Measurements from ENCODE around the gene HOXC13.

HOXC13 gene

GRCh38 chr12:53990311-53991076 lies 51.9 kb downstream of the HOXC13 start (continued):
- TF ChIP-seq ZBTB11 (tag by site-specific recombination; conservative IDR thresholded peaks at IDR 0.05; ENCODE audit: low read depth) (peak; percentile 29; the same call in 1 of the 2 replicates), KLF8 (tag by site-specific recombination; IDR thresholded peaks at IDR 0.05) (peak; percentile 13; the same call in 1 of the 2 replicates), BCL11A (tag by site-specific recombination; IDR thresholded peaks at IDR 0.05; ENCODE audit: low read depth) (peak; percentile 75; the same call in 1 of the 2 replicates), ZNF660 (tag by site-specific recombination; IDR thresholded peaks at IDR 0.05) (no peak), ZNF843 (tag by site-specific recombination; IDR thresholded peaks at IDR 0.05) (peak; percentile 53; the same call in 1 of the 2 replicates), TSHZ1 (tag by site-specific recombination; IDR thresholded peaks at IDR 0.05; ENCODE audit: borderline replicate concordance) (0 out of 2 replicates have a peak, but pooled peaks have one; percentile 53), ZNF692 (tag by site-specific recombination; IDR thresholded peaks at IDR 0.05) (no peak), ZNF626 (tag by site-specific recombination; IDR thresholded peaks at IDR 0.05) (no peak), ZBTB44 (tag by site-specific recombination; IDR thresholded peaks at IDR 0.05) (peak; percentile 99), ZNF561 (tag by site-specific recombination; IDR thresholded peaks at IDR 0.05; ENCODE audit: borderline replicate concordance) (peak; percentile 72), ZNF596 (tag by site-specific recombination; IDR thresholded peaks at IDR 0.05) (peak; percentile 46; the same call in 1 of the 2 replicates), MZF1 (tag by site-specific recombination; IDR thresholded peaks at IDR 0.05; ENCODE audit: borderline replicate concordance) (no peak), ZBTB10 (tag by site-specific recombination; IDR thresholded peaks at IDR 0.05) (peak; percentile 94), ELK4 (IDR thresholded peaks at IDR 0.05; ENCODE audit: borderline replicate concordance, low read depth, low read length) (no peak), ZNF423 (tag by site-specific recombination; IDR thresholded peaks at IDR 0.05) (no peak), YY2 (tag by site-specific recombination; IDR thresholded peaks at IDR 0.05) (no peak), ZNF24 (tag by site-specific recombination; IDR thresholded peaks at IDR 0.05) (0 out of 2 replicates have a peak, but pooled peaks have one; percentile 23), ZNF426 (tag by site-specific recombination; IDR thresholded peaks at IDR 0.05) (no peak), OSR2 (tag by site-specific recombination; IDR thresholded peaks at IDR 0.05) (peak; percentile 38; the same call in 1 of the 2 replicates), ZNF670 (tag by site-specific recombination; IDR thresholded peaks at IDR 0.05; ENCODE audit: low read depth) (no peak), WT1 (tag by site-specific recombination; IDR thresholded peaks at IDR 0.05) (peak; percentile 60), ZXDB (tag by site-specific recombination; IDR thresholded peaks at IDR 0.05) (peak; percentile 28; the same call in 1 of the 2 replicates), ZNF366 (tag by site-specific recombination; conservative IDR thresholded peaks at IDR 0.05) (peak; percentile 20; the same call in 1 of the 2 replicates), ZNF266 (tag by site-specific recombination; IDR thresholded peaks at IDR 0.05; ENCODE audit: low read depth) (no peak), REPIN1 (tag by site-specific recombination; IDR thresholded peaks at IDR 0.05; ENCODE audit: low read depth) (no peak)

Data from HEK293 (cell line).